Measurements from ENCODE around the gene RNF212B. TPM values are rescaled to one million over a fixed set of nuclear protein-coding genes. Genes with fewer than 3 reads are reported as not detected.
"Not testable (repeated sequence)": the region's sequence is repeated elsewhere in the genome, so short reads cannot be mapped to it uniquely, and the experiment has no call there.

Gene RNF212B
- total and polyA plus RNA-seq, 7 donors: not detected

DNA sequence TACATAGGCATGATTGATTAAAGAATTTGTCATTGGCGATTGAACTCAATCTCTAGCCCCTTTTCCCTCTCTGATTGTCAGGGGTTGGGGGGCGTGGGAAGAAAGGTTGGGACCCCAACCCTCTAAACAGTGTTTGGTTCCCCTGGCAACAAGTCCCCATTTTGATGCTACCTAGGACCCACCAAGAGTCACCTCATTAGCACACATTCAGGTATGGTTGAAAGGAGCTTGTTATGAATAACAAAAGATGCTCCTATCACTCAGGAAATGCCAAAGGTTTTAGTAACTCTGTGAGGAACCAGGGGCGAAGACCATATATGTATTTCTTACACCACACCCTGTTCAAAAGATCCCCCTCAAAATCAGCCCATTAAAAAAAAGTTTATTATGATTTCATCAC, 14.3 kb downstream of the RNF212B start:
- Histone ChIP-seq H3K27ac (no peak overlapping the region), H3K27me3 (ENCODE audit: insufficient read depth in 3 of 3, low read length in 2 of 3) (peaks cover 0 to 5% (median 4%) of the 10 kb centered on the region in 3 donors), H3K4me3 (no peak overlapping the region), H3K4me1 (no peaks in the 10 kb centered on the region), H3K36me3 (ENCODE audit: insufficient read depth in 1 of 2, low read depth in 1 of 2) (no peaks in the 10 kb centered on the region), H3K9me3 (no peaks in the 10 kb centered on the region)
- ATAC-seq (no peak), DNase-seq (no peak)
- WGBS, 3 donors: 41 to 49% (median 47%) methylated on average over 3 of the region's 3 CpGs
- no peak for TF ChIP-seq CTCF (IDR thresholded peaks at IDR 0.05)
- intact Hi-C loops (cut with DNase I): no loop called here

- Histone ChIP-seq H3K27me3 (ENCODE audit: insufficient read depth in 3 of 3, low read length in 2 of 3) (peaks cover 0 to 5% (median 4%) of the 10 kb centered on the region in 3 donors), H3K9me3 (no peaks in the 10 kb centered on the region), H3K36me3 (ENCODE audit: insufficient read depth in 1 of 2, low read depth in 1 of 2) (no peaks in the 10 kb centered on the region), H3K4me1 (no peaks in the 10 kb centered on the region), H3K27ac (no peak overlapping the region), H3K4me3 (no peak overlapping the region)
- no peak for ATAC-seq
- intact Hi-C loops (cut with DNase I): no loop called here
- 56 to 61% (median 59%) methylated on average over 4 of the region's 4 CpGs for WGBS, 3 donors
- TF ChIP-seq CTCF (IDR thresholded peaks at IDR 0.05): no peak
- DNase-seq: no peak
Measured at GRCh38 chr14:23252420-23253333, 14.9 kb downstream of the RNF212B start.

DNA sequence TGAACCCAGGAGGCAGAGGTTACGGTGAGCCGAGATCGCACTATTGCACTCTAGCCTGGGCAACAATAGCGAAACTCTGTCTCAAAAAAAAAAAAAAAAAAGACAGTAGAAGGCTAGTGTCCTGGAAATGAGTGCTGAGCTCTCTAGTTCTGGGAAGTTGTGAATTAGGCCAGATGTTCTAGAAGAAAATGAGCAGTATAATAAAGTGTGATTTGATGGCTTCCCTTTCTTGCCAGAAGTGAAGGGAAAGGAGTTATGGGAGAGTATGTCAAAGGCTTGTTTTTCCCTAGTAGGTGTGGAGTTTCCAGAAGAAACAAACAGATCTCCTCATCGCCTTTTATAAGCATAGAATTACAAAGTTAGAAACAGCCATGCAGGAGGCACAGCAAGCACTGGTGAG, 20.5 kb downstream of the RNF212B start:
- TF ChIP-seq CTCF (IDR thresholded peaks at IDR 0.05): no peak
- Histone ChIP-seq H3K9me3 (no peaks in the 10 kb centered on the region), H3K4me1 (no peaks in the 10 kb centered on the region), H3K4me3 (no peak overlapping the region), H3K27me3 (ENCODE audit: insufficient read depth in 3 of 3, low read length in 2 of 3) (peaks cover 0 to 30% (median 2%) of the 10 kb centered on the region in 3 donors), H3K27ac (no peak overlapping the region), H3K36me3 (ENCODE audit: insufficient read depth in 1 of 2, low read depth in 1 of 2) (no peaks in the 10 kb centered on the region)
- ATAC-seq (no peak), DNase-seq (no peak)
- 82 to 89% (median 86%) methylated on average over 5 of the region's 5 CpGs for WGBS, 3 donors
- intact Hi-C loops (cut with DNase I): no loop called here

GRCh38 chr14:23259426-23259825, 21.7 kb downstream of the RNF212B start:
- H3K36me3 ChIP-seq (ENCODE audit: insufficient read depth in 1 of 2, low read depth in 1 of 2): no peaks in the 10 kb centered on the region
- DNase-seq (no peak), ATAC-seq (no peak)
- no peak overlapping the region for H3K4me3 ChIP-seq
- H3K4me1 ChIP-seq: no peaks in the 10 kb centered on the region
- H3K9me3 ChIP-seq: no peaks in the 10 kb centered on the region
- peaks cover 0 to 38% (median 2%) of the 10 kb centered on the region in 3 donors for H3K27me3 ChIP-seq (ENCODE audit: insufficient read depth in 3 of 3, low read length in 2 of 3)
- TF ChIP-seq CTCF (IDR thresholded peaks at IDR 0.05): no peak
- no peak overlapping the region for H3K27ac ChIP-seq
- intact Hi-C loops (cut with DNase I): no loop called here

GRCh38 chr14:23260849-23261248, 23.1 kb downstream of the RNF212B start:
- H3K27ac ChIP-seq; DNase-seq; H3K9me3 ChIP-seq; H3K4me3 ChIP-seq; H3K4me1 ChIP-seq; ATAC-seq; H3K36me3 ChIP-seq (ENCODE audit: insufficient read depth in 1 of 2, low read depth in 1 of 2): not testable (repeated sequence)
- intact Hi-C loops (cut with DNase I): loop anchor here (5.0 to 10.0 kb wide), 3 partner anchors 36 to 304 kb away; partner anchors contain the start of gene AP1G2 (in 1 of the 2)
- WGBS, 3 donors: 73 to 80% (median 75%) methylated on average over 8 of the region's 8 CpGs
- peaks cover 0 to 42% (median 2%) of the 10 kb centered on the region in 3 donors for H3K27me3 ChIP-seq (ENCODE audit: insufficient read depth in 3 of 3, low read length in 2 of 3)

Measured in psoas muscle (tissue), 8 donors.